ENCODE data around the gene CEP250.

Gene CEP250

GRCh38 chr20:35496481-35496880 is 41.1 kb downstream of the CEP250 start:
- no peak for TF ChIP-seq CTCF (IDR thresholded peaks at IDR 0.05; ENCODE audit: insufficient read depth, missing control alignments)
- DNase-seq (ENCODE audit: insufficient read length, low spot score) (no peak), FAIRE-seq (no peak)

- DNase-seq (ENCODE audit: insufficient read length, low spot score) (no peak), FAIRE-seq (no peak)
- TF ChIP-seq CTCF (IDR thresholded peaks at IDR 0.05; ENCODE audit: insufficient read depth, missing control alignments): no peak
Observed at GRCh38 chr20:35497320-35497719, 41.9 kb downstream of the CEP250 start.

GRCh38 chr20:35497780-35498189 is 42.4 kb downstream of the CEP250 start:
- no peak for TF ChIP-seq CTCF (IDR thresholded peaks at IDR 0.05; ENCODE audit: insufficient read depth, missing control alignments)
- FAIRE-seq (no peak), DNase-seq (ENCODE audit: insufficient read length, low spot score) (no peak)

- DNase-seq (ENCODE audit: insufficient read length, low spot score) (no peak), FAIRE-seq (no peak)
- TF ChIP-seq CTCF (IDR thresholded peaks at IDR 0.05; ENCODE audit: insufficient read depth, missing control alignments): no peak
Observed at GRCh38 chr20:35499271-35499670, 43.9 kb downstream of the CEP250 start.

- DNase-seq (ENCODE audit: insufficient read length, low spot score) (no peak), FAIRE-seq (no peak)
- TF ChIP-seq CTCF (IDR thresholded peaks at IDR 0.05; ENCODE audit: insufficient read depth, missing control alignments): no peak
Observed at GRCh38 chr20:35502352-35502751, 47.0 kb downstream of the CEP250 start.

- DNase-seq (ENCODE audit: insufficient read length, low spot score): no peak
- FAIRE-seq: no peak
- TF ChIP-seq CTCF (IDR thresholded peaks at IDR 0.05; ENCODE audit: insufficient read depth, missing control alignments): no peak
Observed at GRCh38 chr20:35503281-35503680, 47.9 kb downstream of the CEP250 start.

- DNase-seq (ENCODE audit: insufficient read length, low spot score) (no peak), FAIRE-seq (no peak)
- TF ChIP-seq CTCF (IDR thresholded peaks at IDR 0.05; ENCODE audit: insufficient read depth, missing control alignments): no peak
Observed at GRCh38 chr20:35503841-35504561, 48.6 kb downstream of the CEP250 start.

All from D721Med (cell line).